Measurements from ENCODE around the gene RRAS. TPM values are rescaled to one million over a fixed set of nuclear protein-coding genes. Genes with fewer than 3 reads are reported as not detected.

Gene RRAS
- total RNA-seq, 1 donor from 2014 or later: 4.1 TPM

Other genes with a start within 250 kb of the RRAS start
- not detected in 2 replicates for gene PTH2, start 216.7 kb downstream of the RRAS start, total RNA-seq
- gene GFY, start 214.8 kb downstream of the RRAS start, total RNA-seq: not detected in 2 replicates
- gene SLC17A7, start 198.6 kb downstream of the RRAS start, total RNA-seq: 0.12 and 0.54 TPM in 2 replicates
- 134 and 135 TPM in 2 replicates for gene PIH1D1, start 188.3 kb downstream of the RRAS start, total RNA-seq
- 27.2 and 28.4 TPM in 2 replicates for gene ALDH16A1, start 186.9 kb downstream of the RRAS start, total RNA-seq
- 51.8 and 57.6 TPM in 2 replicates for gene FLT3LG, start 165.9 kb downstream of the RRAS start, total RNA-seq
- 3,031 and 3,032 TPM in 2 replicates for gene RPL13A, start 152.5 kb downstream of the RRAS start, total RNA-seq
- 2,059 and 2,078 TPM in 2 replicates for gene RPS11, start 143.7 kb downstream of the RRAS start, total RNA-seq
- 0.99 and 1.1 TPM in 2 replicates for gene FCGRT, start 127.5 kb downstream of the RRAS start, total RNA-seq
- 2.0 and 4.3 TPM in 2 replicates for gene RCN3, start 112.1 kb downstream of the RRAS start, total RNA-seq
- 66.1 and 68.5 TPM in 2 replicates for gene NOSIP, start 59.6 kb downstream of the RRAS start, total RNA-seq
- 0.56 and 1.0 TPM in 2 replicates for gene PRRG2, start 58.8 kb downstream of the RRAS start, total RNA-seq
- 31.1 and 32.7 TPM in 2 replicates for gene PRR12, start 49.0 kb downstream of the RRAS start, total RNA-seq
- gene SCAF1, start 2.1 kb upstream of the RRAS start, total RNA-seq: 75.0 and 84.9 TPM in 2 replicates
- 146 and 151 TPM in 2 replicates for gene IRF3, start 25.7 kb upstream of the RRAS start, total RNA-seq
- gene BCL2L12, start 25.8 kb upstream of the RRAS start, total RNA-seq: 69.3 and 72.0 TPM in 2 replicates
- gene PRMT1, start 37.1 kb upstream of the RRAS start, total RNA-seq: 510 and 512 TPM in 2 replicates
- gene ADM5, start 49.5 kb upstream of the RRAS start, total RNA-seq: 8.4 and 8.6 TPM in 2 replicates
- 3.4 and 3.6 TPM in 2 replicates for gene CPT1C, start 51.0 kb upstream of the RRAS start, total RNA-seq
- gene TSKS, start 123.2 kb upstream of the RRAS start, total RNA-seq: 0.92 and 1.6 TPM in 2 replicates
- 61.8 and 68.0 TPM in 2 replicates for gene AP2A1, start 126.9 kb upstream of the RRAS start, total RNA-seq
- gene FUZ, start 173.1 kb upstream of the RRAS start, total RNA-seq: 16.2 and 16.4 TPM in 2 replicates
- gene MED25, start 178.1 kb upstream of the RRAS start, total RNA-seq: 49.1 and 51.5 TPM in 2 replicates
- gene PTOV1, start 211.0 kb upstream of the RRAS start, total RNA-seq: 121 and 124 TPM in 2 replicates
- 123 and 124 TPM in 2 replicates for gene PNKP, start 227.4 kb upstream of the RRAS start, total RNA-seq
- gene AKT1S1, start 237.2 kb upstream of the RRAS start, total RNA-seq: 31.5 and 33.5 TPM in 2 replicates
- gene TBC1D17, start 237.6 kb upstream of the RRAS start, total RNA-seq: 36.5 and 36.8 TPM in 2 replicates

Data from activated CD4-positive, alpha-beta T cell treated with anti-CD3 and anti-CD28 coated beads, Interleukin-2, amount 10 ng/mL, durations not matched to agents 24 days and 14 days (primary cell).